HepG2 (cell line): ENCODE measurements around the gene TMEM219. TPM values are rescaled to one million over a fixed set of nuclear protein-coding genes. Genes with fewer than 3 reads are reported as not detected.

Source experiments
- FIP1L1 ChIP-seq: fragments of 200-400 bp; formaldehyde crosslinking; IDR thresholded peaks from 2 replicates; pipeline ENCODE4 v1.6.1; 2018; ENCODE audit warnings: low read depth, mild to moderate bottlenecking, low read length, moderate library complexity, borderline replicate concordance; ENCODE audit not compliant: insufficient read depth
- FOSL2 ChIP-seq: sonication (generic); formaldehyde crosslinking; IDR thresholded peaks from 2 replicates; pipeline ENCODE4 v1.4.0; 2020; ENCODE audit warnings: missing genetic modification reagents
- GPBP1L1 ChIP-seq: sonication (generic); formaldehyde crosslinking; IDR thresholded peaks from 2 replicates; pipeline ENCODE4 v1.5.0; 2020; ENCODE audit warnings: mild to moderate bottlenecking, missing genetic modification reagents
- HNF1A ChIP-seq, 2 experiments: sonication (generic) in 1 of 2; formaldehyde crosslinking in 1 of 2; IDR thresholded peaks; 2 replicates each; pipeline versions ENCODE4 v1.4.0 to v1.6.1; 2016 to 2020; ENCODE audit warnings: borderline replicate concordance in 1 of 2, low read depth in 1 of 2, mild to moderate bottlenecking in 1 of 2, missing genetic modification reagents in 1 of 2
- MBD4 ChIP-seq: IDR thresholded peaks from 2 replicates; pipeline ENCODE4 v1.6.1; 2012; ENCODE audit warnings: low read length, inconsistent platforms, borderline replicate concordance
- NFAT5 ChIP-seq: sonication (generic); formaldehyde crosslinking; IDR thresholded peaks from 2 replicates; pipeline ENCODE4 v1.4.0; 2020; ENCODE audit warnings: missing genetic modification reagents
- POLR2A ChIP-seq, 2 experiments: IDR thresholded peaks; 2 replicates each; pipeline ENCODE4 v1.6.1; 2011; ENCODE audit warnings: low read depth in 2 of 2, low read length in 2 of 2, mild to moderate bottlenecking in 1 of 2, moderate library complexity in 1 of 2; ENCODE audit not compliant: insufficient read depth in 1 of 2
- RFX5 ChIP-seq: IDR thresholded peaks from 2 replicates; pipeline ENCODE4 v1.6.1; 2011; ENCODE audit warnings: low read depth, low read length, improper control_type of control experiment
- SKI ChIP-seq: fragments of 450-650 bp; IDR thresholded peaks from one replicate; pipeline ENCODE4 v1.6.1; 2018; ENCODE audit warnings: mild to moderate bottlenecking; ENCODE audit not compliant: partially characterized antibody
- ZMAT5 ChIP-seq: sonication (generic); formaldehyde crosslinking; IDR thresholded peaks from 2 replicates; pipeline ENCODE4 v1.5.0; 2020; ENCODE audit warnings: mild to moderate bottlenecking, low read depth, missing genetic modification reagents, borderline replicate concordance
- ZMYM3 ChIP-seq: sonication (generic); formaldehyde crosslinking; IDR thresholded peaks from 2 replicates; pipeline ENCODE4 v1.5.1; 2020; ENCODE audit warnings: mild to moderate bottlenecking, missing genetic modification reagents
- ZNF24 ChIP-seq: fragments of 450-650 bp; IDR thresholded peaks from 2 replicates; pipeline ENCODE4 v1.6.1; 2017; ENCODE audit warnings: antibody characterized with exemption, mild to moderate bottlenecking
- ZNF350 ChIP-seq: sonication (generic); formaldehyde crosslinking; IDR thresholded peaks from 2 replicates; pipeline ENCODE4 v1.4.0; 2020; ENCODE audit warnings: mild to moderate bottlenecking, low read depth, missing genetic modification reagents, borderline replicate concordance
- ZNF441 ChIP-seq: sonication (generic); formaldehyde crosslinking; IDR thresholded peaks from 2 replicates; pipeline ENCODE4 v1.7.0; 2021; ENCODE audit warnings: missing genetic modification reagents, borderline replicate concordance
- ZNF510 ChIP-seq: sonication (generic); formaldehyde crosslinking; IDR thresholded peaks from 2 replicates; pipeline ENCODE4 v1.4.0; 2020; ENCODE audit warnings: low read depth, mild to moderate bottlenecking, missing genetic modification reagents
- ZSCAN21 ChIP-seq: sonication (generic); formaldehyde crosslinking; IDR thresholded peaks from 2 replicates; pipeline ENCODE4 v1.8.0; 2022; ENCODE audit warnings: mild to moderate bottlenecking, missing genetic modification reagents, moderate library complexity, borderline replicate concordance
- ZSCAN31 ChIP-seq: sonication (generic); formaldehyde crosslinking; IDR thresholded peaks from 2 replicates; pipeline ENCODE4 v1.5.0; 2020; ENCODE audit warnings: low read depth, mild to moderate bottlenecking, missing genetic modification reagents
- polyA plus RNA-seq, 8 experiments: library from polyadenylated mRNA; depleted of rRNA in 3 of 8; stranded (reverse) in 7 of 8; unstranded in 1 of 8; fragments of >200 nt; fragmentation: Illumina TruSeq in 4 of 8; extraction: Trizol in 4 of 8; gene quantifications; 2 replicates each; pipeline versions ENCODE4 v1.2.1 to v1.2.3, GENCODE V29; 2011 to 2016; ENCODE audit warnings: low read depth in 4 of 8, missing spikeins in 1 of 8, mixed read lengths in 1 of 8; ENCODE audit not compliant: insufficient read depth in 1 of 8
- total RNA-seq, 5 experiments: library from RNA; depleted of rRNA; stranded (reverse); fragments of >200 nt; fragmentation: Illumina TruSeq; extraction: Trizol; gene quantifications; 2 replicates each; pipeline ENCODE4 v1.2.3, GENCODE V29; 2016; ENCODE audit warnings: low read depth in 1 of 5

The TMEM219 gene
- total and polyA plus RNA-seq, 2 of the 13 experiments (the other 11 are each of a cell fraction or from before 2014, with no cell fraction given), result 105 to 115 TPM

- TF ChIP-seq GPBP1L1 (CRISPR knock-in tag), result no peak
- TF ChIP-seq POLR2A (IDR thresholded peaks at IDR 0.05; ENCODE audit: insufficient read depth in 1 of 2, low read depth in 2 of 2, low read length in 2 of 2), result peak; percentile 72 to 89
- no peak for TF ChIP-seq HNF1A (IDR thresholded peaks at IDR 0.05; ENCODE audit: low read depth)
- TF ChIP-seq HNF1A (CRISPR knock-in tag; IDR thresholded peaks at IDR 0.05; ENCODE audit: borderline replicate concordance), result peak; percentile 83
- peak; percentile 72; the same call in 1 of the 2 replicates for TF ChIP-seq ZMYM3 (CRISPR knock-in tag)
- TF ChIP-seq RFX5, result peak; percentile 99
- TF ChIP-seq NFAT5 (CRISPR knock-in tag), result peak; percentile 76
- TF ChIP-seq ZMAT5 (CRISPR knock-in tag), result no peak
- peak; percentile 91; the same call in 1 of the 2 replicates for TF ChIP-seq ZSCAN21 (CRISPR knock-in tag)
- peak; percentile 68; the same call in 1 of the 2 replicates for TF ChIP-seq ZNF510 (CRISPR knock-in tag)
- no peak for TF ChIP-seq ZNF24
- no peak; the same call in 1 of the 2 replicates for TF ChIP-seq FOSL2 (CRISPR knock-in tag)
- peak; percentile 96 for TF ChIP-seq FIP1L1
- peak; percentile 90 for TF ChIP-seq ZNF441 (CRISPR knock-in tag)
- no peak for TF ChIP-seq MBD4
- TF ChIP-seq ZNF350 (CRISPR knock-in tag), result no peak; the same call in none of the 2 replicates
- peak; percentile 90; the same call in 1 of the 2 replicates for TF ChIP-seq ZSCAN31
- peak; percentile 61 for TF ChIP-seq SKI
Measured at GRCh38 chr16:29973384-29974246, 11.7 kb downstream of the TMEM219 start, which contains the start of gene TAOK2 (continued).
